Upper lobe of left lung (tissue), 4 donors: Measurements from ENCODE around the gene ICE2.

Source experiments
- EP300 ChIP-seq, 4 donors: sonication (generic); formaldehyde crosslinking; IDR thresholded peaks; one replicate each; pipeline ENCODE4 v1.5.1; 2017; ENCODE audit warnings: antibody characterized with exemption in 4 of 4, control low read depth in 2 of 4
- POLR2A ChIP-seq, 4 donors: fragments of 450-650 bp; IDR thresholded peaks; one replicate each; pipeline ENCODE4 v1.5.1; 2016 to 2017; ENCODE audit warnings: antibody characterized with exemption in 4 of 4, mild to moderate bottlenecking in 2 of 4
- TF ChIP-seq, protein P1 (sequence below), 6 experiments: fragments of 450-650 bp in 4 of 6; fragments of 200-600 bp in 2 of 6; sonication (generic) in 2 of 6; IDR thresholded peaks; one replicate each; pipeline ENCODE4 v1.5.1; 2016 to 2019; ENCODE audit warnings: antibody characterized with exemption in 6 of 6

DNA sequence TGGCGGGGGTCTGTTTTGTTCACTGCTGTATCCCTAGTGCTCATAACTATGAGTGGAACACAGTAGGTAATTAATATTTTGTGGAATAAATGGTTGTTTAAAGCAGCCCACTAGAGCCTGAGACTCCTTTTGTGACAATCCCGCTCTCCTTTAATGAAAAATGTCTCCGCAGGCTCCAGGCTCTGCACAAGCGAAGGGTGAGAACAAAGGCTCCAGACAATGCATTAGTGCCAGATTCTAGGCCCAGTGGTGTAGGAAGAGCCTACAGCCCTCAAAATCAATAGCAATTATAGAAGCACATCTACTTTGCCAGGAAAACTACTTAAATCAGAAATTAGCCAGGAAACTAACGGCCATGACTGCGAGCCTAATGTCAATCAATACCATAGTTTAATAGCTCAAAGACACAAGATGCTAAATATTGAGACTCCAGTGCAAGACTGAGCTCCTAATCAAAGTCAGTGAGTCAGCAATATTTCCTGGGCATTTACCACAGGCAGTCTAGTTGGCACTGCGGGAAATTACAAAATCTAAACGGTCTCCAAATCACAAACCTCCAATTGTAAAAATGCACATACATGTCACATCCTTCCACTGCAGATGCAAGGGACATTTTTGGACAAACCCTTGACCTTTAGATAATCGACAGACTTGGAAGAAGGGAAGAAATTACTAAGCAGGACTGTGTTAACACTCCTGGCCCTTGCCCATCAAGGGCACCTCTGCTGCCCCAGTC lies 83.5 kb downstream of the ICE2 start:
- TF ChIP-seq POLR2A (IDR thresholded peaks at IDR 0.05): no peak
- TF ChIP-seq EP300 (IDR thresholded peaks at IDR 0.05): no peak
- TF ChIP-seq, protein P1, sequence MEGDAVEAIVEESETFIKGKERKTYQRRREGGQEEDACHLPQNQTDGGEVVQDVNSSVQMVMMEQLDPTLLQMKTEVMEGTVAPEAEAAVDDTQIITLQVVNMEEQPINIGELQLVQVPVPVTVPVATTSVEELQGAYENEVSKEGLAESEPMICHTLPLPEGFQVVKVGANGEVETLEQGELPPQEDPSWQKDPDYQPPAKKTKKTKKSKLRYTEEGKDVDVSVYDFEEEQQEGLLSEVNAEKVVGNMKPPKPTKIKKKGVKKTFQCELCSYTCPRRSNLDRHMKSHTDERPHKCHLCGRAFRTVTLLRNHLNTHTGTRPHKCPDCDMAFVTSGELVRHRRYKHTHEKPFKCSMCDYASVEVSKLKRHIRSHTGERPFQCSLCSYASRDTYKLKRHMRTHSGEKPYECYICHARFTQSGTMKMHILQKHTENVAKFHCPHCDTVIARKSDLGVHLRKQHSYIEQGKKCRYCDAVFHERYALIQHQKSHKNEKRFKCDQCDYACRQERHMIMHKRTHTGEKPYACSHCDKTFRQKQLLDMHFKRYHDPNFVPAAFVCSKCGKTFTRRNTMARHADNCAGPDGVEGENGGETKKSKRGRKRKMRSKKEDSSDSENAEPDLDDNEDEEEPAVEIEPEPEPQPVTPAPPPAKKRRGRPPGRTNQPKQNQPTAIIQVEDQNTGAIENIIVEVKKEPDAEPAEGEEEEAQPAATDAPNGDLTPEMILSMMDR (IDR thresholded peaks at IDR 0.05): no peak
